ENCODE measurements around the gene AKAP10.

GRCh38 chr17:19996502-19996901 lies 18.9 kb upstream of the AKAP10 start:
- no peak for TF ChIP-seq EZH2 (IDR thresholded peaks at IDR 0.05; ENCODE audit: borderline replicate concordance, low read depth, low read length, severe bottlenecking)
- TF ChIP-seq, protein P1, sequence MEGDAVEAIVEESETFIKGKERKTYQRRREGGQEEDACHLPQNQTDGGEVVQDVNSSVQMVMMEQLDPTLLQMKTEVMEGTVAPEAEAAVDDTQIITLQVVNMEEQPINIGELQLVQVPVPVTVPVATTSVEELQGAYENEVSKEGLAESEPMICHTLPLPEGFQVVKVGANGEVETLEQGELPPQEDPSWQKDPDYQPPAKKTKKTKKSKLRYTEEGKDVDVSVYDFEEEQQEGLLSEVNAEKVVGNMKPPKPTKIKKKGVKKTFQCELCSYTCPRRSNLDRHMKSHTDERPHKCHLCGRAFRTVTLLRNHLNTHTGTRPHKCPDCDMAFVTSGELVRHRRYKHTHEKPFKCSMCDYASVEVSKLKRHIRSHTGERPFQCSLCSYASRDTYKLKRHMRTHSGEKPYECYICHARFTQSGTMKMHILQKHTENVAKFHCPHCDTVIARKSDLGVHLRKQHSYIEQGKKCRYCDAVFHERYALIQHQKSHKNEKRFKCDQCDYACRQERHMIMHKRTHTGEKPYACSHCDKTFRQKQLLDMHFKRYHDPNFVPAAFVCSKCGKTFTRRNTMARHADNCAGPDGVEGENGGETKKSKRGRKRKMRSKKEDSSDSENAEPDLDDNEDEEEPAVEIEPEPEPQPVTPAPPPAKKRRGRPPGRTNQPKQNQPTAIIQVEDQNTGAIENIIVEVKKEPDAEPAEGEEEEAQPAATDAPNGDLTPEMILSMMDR (IDR thresholded peaks at IDR 0.05; ENCODE audit: extremely low read depth in 1 of 2, insufficient read depth in 1 of 2, low read depth in 1 of 2, low read length in 2 of 2): no peak
- TF ChIP-seq, protein P2, sequence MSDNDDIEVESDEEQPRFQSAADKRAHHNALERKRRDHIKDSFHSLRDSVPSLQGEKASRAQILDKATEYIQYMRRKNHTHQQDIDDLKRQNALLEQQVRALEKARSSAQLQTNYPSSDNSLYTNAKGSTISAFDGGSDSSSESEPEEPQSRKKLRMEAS (IDR thresholded peaks at IDR 0.05; ENCODE audit: insufficient read depth, insufficient read length): no peak
- no peak for TF ChIP-seq POLR2AphosphoS5 (IDR thresholded peaks at IDR 0.05; ENCODE audit: insufficient read depth, low read depth, low read length)
- no peak for TF ChIP-seq POLR2A (IDR thresholded peaks at IDR 0.05; ENCODE audit: low read depth, low read length)
- no peak for TF ChIP-seq JUN (IDR thresholded peaks at IDR 0.05; ENCODE audit: borderline replicate concordance, insufficient read depth, insufficient read length, low read depth)
- TF ChIP-seq GATA2 (IDR thresholded peaks at IDR 0.05; ENCODE audit: insufficient read depth, insufficient read length, low read depth, low read length): no peak
